ENCODE measurements around the gene LHX6. TPM values are rescaled to one million over a fixed set of nuclear protein-coding genes. Genes with fewer than 3 reads are reported as not detected.

LHX6 gene
- total RNA-seq, 6 donors from 2014 or later, result 1.0 to 11.3 (median 2.9) TPM

- DNase-seq (peak in 1 of 2 donors; percentile 76), ATAC-seq (ENCODE audit: low FRiP score in 2 of 2) (no peak)
- Histone ChIP-seq H3K27ac (no peak overlapping the region), H3K4me1 (peaks cover 22 to 45% (median 28%) of the 10 kb centered on the region in 4 donors), H3K4me3 (peak overlapping the region in 2 of 4 donors; percentile 18), H3K9me3 (no peaks in the 10 kb centered on the region), H3K27me3 (peaks cover 0 to 69% (median 38%) of the 10 kb centered on the region in 4 donors), H3K36me3 (no peaks in the 10 kb centered on the region)
- TF ChIP-seq CTCF (IDR thresholded peaks at IDR 0.05) (no peak), EP300 (IDR thresholded peaks at IDR 0.05) (no peak), POLR2A (IDR thresholded peaks at IDR 0.05) (no peak)
- 64 to 66% methylated on average over 27 to 51 of the region's 51 CpGs for WGBS, 2 donors
Measured at GRCh38 chr9:122225312-122226141, 3.2 kb downstream of the LHX6 start.

- H3K4me1 ChIP-seq, result peaks cover 29 to 55% (median 42%) of the 10 kb centered on the region in 4 donors
- no peaks in the 10 kb centered on the region for H3K36me3 ChIP-seq
- no peak overlapping the region for H3K4me3 ChIP-seq
- WGBS, 2 donors, result 80 to 83% methylated on average over 5 of the region's 5 CpGs
- TF ChIP-seq POLR2A (IDR thresholded peaks at IDR 0.05) (no peak), CTCF (IDR thresholded peaks at IDR 0.05) (no peak), POLR2AphosphoS5 (IDR thresholded peaks at IDR 0.05) (no peak), EP300 (IDR thresholded peaks at IDR 0.05) (no peak)
- H3K9me3 ChIP-seq, result no peaks in the 10 kb centered on the region
- no peak overlapping the region for H3K27ac ChIP-seq
- no peak for DNase-seq
- ATAC-seq (ENCODE audit: low FRiP score in 2 of 2), result no peak
- H3K27me3 ChIP-seq, result peaks cover 0 to 72% (median 32%) of the 10 kb centered on the region in 4 donors
Measured at GRCh38 chr9:122223435-122223834, 5.3 kb downstream of the LHX6 start.

GRCh38 chr9:122222791-122223190, 6.0 kb downstream of the LHX6 start:
- WGBS, 2 donors, result 34% methylated on average over 5 of the region's 5 CpGs
- H3K36me3 ChIP-seq, result no peaks in the 10 kb centered on the region
- H3K4me1 ChIP-seq, result peaks cover 23 to 49% (median 35%) of the 10 kb centered on the region in 4 donors
- ATAC-seq (ENCODE audit: low FRiP score in 2 of 2) (no peak), DNase-seq (no peak)
- no peak for TF ChIP-seq POLR2A (IDR thresholded peaks at IDR 0.05)
- TF ChIP-seq POLR2AphosphoS5 (IDR thresholded peaks at IDR 0.05), result no peak
- TF ChIP-seq CTCF (IDR thresholded peaks at IDR 0.05), result no peak
- TF ChIP-seq EP300 (IDR thresholded peaks at IDR 0.05), result no peak
- H3K27me3 ChIP-seq, result peaks cover 0 to 68% (median 27%) of the 10 kb centered on the region in 4 donors
- no peak overlapping the region for H3K4me3 ChIP-seq
- H3K9me3 ChIP-seq, result no peaks in the 10 kb centered on the region
- H3K27ac ChIP-seq, result no peak overlapping the region

- 20 to 32% methylated on average over 18 to 27 of the region's 27 CpGs for WGBS, 2 donors
- peaks cover 14 to 34% (median 23%) of the 10 kb centered on the region in 4 donors for H3K4me1 ChIP-seq
- H3K27me3 ChIP-seq, result peaks cover 0 to 53% (median 16%) of the 10 kb centered on the region in 4 donors
- no peak overlapping the region for H3K27ac ChIP-seq
- TF ChIP-seq EP300 (IDR thresholded peaks at IDR 0.05), result no peak
- no peak for TF ChIP-seq POLR2A (IDR thresholded peaks at IDR 0.05)
- no peak for TF ChIP-seq POLR2AphosphoS5 (IDR thresholded peaks at IDR 0.05)
- TF ChIP-seq CTCF (IDR thresholded peaks at IDR 0.05), result no peak
- ATAC-seq (ENCODE audit: low FRiP score in 2 of 2) (no peak), DNase-seq (peak in 1 of 2 donors; percentile 72)
- H3K4me3 ChIP-seq, result no peak overlapping the region
- no peaks in the 10 kb centered on the region for H3K9me3 ChIP-seq
- H3K36me3 ChIP-seq, result no peaks in the 10 kb centered on the region
Measured at GRCh38 chr9:122221183-122221811, 7.5 kb downstream of the LHX6 start.

All from upper lobe of left lung (tissue), 6 donors.